HepG2 (cell line): Measurements from ENCODE around the gene FGFR3. TPM values are rescaled to one million over a fixed set of nuclear protein-coding genes. Genes with fewer than 3 reads are reported as not detected.
A peak's percentile ranks its signal among the peaks of the same experiment; 100 is the strongest.

Experiments
- BORCS8-MEF2B ChIP-seq: sonication (generic); formaldehyde crosslinking; IDR thresholded peaks from 2 replicates; pipeline ENCODE4 v1.8.0; 2022; ENCODE audit warnings: mild to moderate bottlenecking, missing genetic modification reagents
- CCAR2 ChIP-seq: fragments of 200-400 bp; formaldehyde crosslinking; optimal IDR thresholded peaks from 2 replicates; pipeline ENCODE3; 2018; ENCODE audit warnings: low read depth, mild to moderate bottlenecking, low read length, moderate library complexity
- ELF3 ChIP-seq: IDR thresholded peaks from 2 replicates; pipeline ENCODE4 v1.6.1; 2016; ENCODE audit warnings: missing genetic modification reagents, missing compliant biosample characterization
- EZH2 ChIP-seq: conservative IDR thresholded peaks from 2 replicates; pipeline ENCODE4 v1.6.1; 2012; ENCODE audit warnings: mild to moderate bottlenecking, low read depth, low read length, moderate library complexity
- FOXC1 ChIP-seq: sonication (generic); formaldehyde crosslinking; IDR thresholded peaks from 2 replicates; pipeline ENCODE4 v1.8.0; 2022; ENCODE audit warnings: mild to moderate bottlenecking, missing genetic modification reagents, borderline replicate concordance
- FOXP1 ChIP-seq, 2 experiments: fragments of 450-650 bp in 1 of 2; IDR thresholded peaks; 2 replicates each; pipeline ENCODE4 v1.6.1; 2017 to 2018; ENCODE audit warnings: antibody characterized with exemption in 1 of 2
- HHEX ChIP-seq: IDR thresholded peaks from 2 replicates; pipeline ENCODE4 v1.6.1; 2016; ENCODE audit warnings: control low read depth
- HNRNPL ChIP-seq: fragments of 200-400 bp; formaldehyde crosslinking; IDR thresholded peaks from 2 replicates; pipeline ENCODE4 v1.6.1; 2017; ENCODE audit warnings: mild to moderate bottlenecking, low read depth, low read length
- KDM2A ChIP-seq: sonication (generic); formaldehyde crosslinking; IDR thresholded peaks from 2 replicates; pipeline ENCODE4 v1.4.0; 2020; ENCODE audit warnings: low read depth, missing genetic modification reagents, borderline replicate concordance
- KIAA2018 ChIP-seq: sonication (generic); formaldehyde crosslinking; IDR thresholded peaks from 2 replicates; pipeline ENCODE4 v1.5.0; 2020; ENCODE audit warnings: mild to moderate bottlenecking, missing genetic modification reagents, borderline replicate concordance
- PATZ1 ChIP-seq: sonication (generic); formaldehyde crosslinking; IDR thresholded peaks from 2 replicates; pipeline ENCODE4 v1.4.0; 2020; ENCODE audit warnings: missing genetic modification reagents
- PRPF4 ChIP-seq: fragments of 200-400 bp; formaldehyde crosslinking; IDR thresholded peaks from 2 replicates; pipeline ENCODE4 v1.6.1; 2016; ENCODE audit warnings: low read length, low read depth; ENCODE audit not compliant: poor library complexity, severe bottlenecking
- RFXANK ChIP-seq: IDR thresholded peaks from 2 replicates; pipeline ENCODE4 v1.6.1; 2016
- SALL2 ChIP-seq: sonication (generic); formaldehyde crosslinking; IDR thresholded peaks from 2 replicates; pipeline ENCODE4 v1.8.1; 2023; ENCODE audit warnings: mild to moderate bottlenecking, missing genetic modification reagents, inconsistent platforms
- ZBTB38 ChIP-seq: sonication (generic); formaldehyde crosslinking; IDR thresholded peaks from 2 replicates; pipeline ENCODE4 v1.5.1; 2020; ENCODE audit warnings: mild to moderate bottlenecking, missing genetic modification reagents
- ZBTB7B ChIP-seq: sonication (generic); formaldehyde crosslinking; IDR thresholded peaks from 2 replicates; pipeline ENCODE4 v1.4.0; 2020; ENCODE audit warnings: missing genetic modification reagents
- ZFX ChIP-seq: sonication (generic); formaldehyde crosslinking; IDR thresholded peaks from 2 replicates; pipeline ENCODE4 v1.4.0; 2020; ENCODE audit warnings: mild to moderate bottlenecking, low read depth, missing genetic modification reagents, moderate library complexity
- ZNF331 ChIP-seq: sonication (generic); formaldehyde crosslinking; IDR thresholded peaks from 2 replicates; pipeline ENCODE4 v1.4.0; 2020; ENCODE audit warnings: missing genetic modification reagents
- ZNF33B ChIP-seq: sonication (generic); formaldehyde crosslinking; IDR thresholded peaks from 2 replicates; pipeline ENCODE4 v1.5.1; 2020; ENCODE audit warnings: mild to moderate bottlenecking, missing genetic modification reagents
- ZNF556 ChIP-seq: sonication (generic); formaldehyde crosslinking; IDR thresholded peaks from 2 replicates; pipeline ENCODE4 v1.4.0; 2020; ENCODE audit warnings: mild to moderate bottlenecking, missing genetic modification reagents, borderline replicate concordance
- ZNF878 ChIP-seq: sonication (generic); formaldehyde crosslinking; IDR thresholded peaks from 2 replicates; pipeline ENCODE4 v1.8.1; 2023; ENCODE audit warnings: mild to moderate bottlenecking, missing genetic modification reagents, moderate library complexity
- polyA plus RNA-seq, 8 experiments: library from polyadenylated mRNA; depleted of rRNA in 3 of 8; stranded (reverse) in 7 of 8; unstranded in 1 of 8; fragments of >200 nt; fragmentation: Illumina TruSeq in 4 of 8; extraction: Trizol in 4 of 8; gene quantifications; 2 replicates each; pipeline versions ENCODE4 v1.2.1 to v1.2.3, GENCODE V29; 2011 to 2016; ENCODE audit warnings: low read depth in 4 of 8, missing spikeins in 1 of 8, mixed read lengths in 1 of 8; ENCODE audit not compliant: insufficient read depth in 1 of 8
- total RNA-seq, 5 experiments: library from RNA; depleted of rRNA; stranded (reverse); fragments of >200 nt; fragmentation: Illumina TruSeq; extraction: Trizol; gene quantifications; 2 replicates each; pipeline ENCODE4 v1.2.3, GENCODE V29; 2016; ENCODE audit warnings: low read depth in 1 of 5

Gene FGFR3
- total and polyA plus RNA-seq, 2 of the 13 experiments (the other 11 are each of a cell fraction or from before 2014, with no cell fraction given) = 103 to 109 TPM

GRCh38 chr4:1786544-1787362 is 6.3 kb upstream of the FGFR3 start (continued):
- TF ChIP-seq FOXC1 (no peak), ZNF33B (CRISPR knock-in tag) (no peak), CCAR2 (no peak), FOXP1 (IDR thresholded peaks at IDR 0.05) (no peak), FOXP1 (CRISPR knock-in tag; IDR thresholded peaks at IDR 0.05) (no peak), BORCS8-MEF2B (CRISPR knock-in tag) (no peak), PATZ1 (peak; percentile 43), HHEX (CRISPR knock-in tag) (no peak), ZFX (no peak), KDM2A (CRISPR knock-in tag) (peak; percentile 47; the same call in 1 of the 2 replicates), KIAA2018 (no peak), RFXANK (CRISPR knock-in tag) (no peak), SALL2 (CRISPR knock-in tag) (no peak), ZNF878 (CRISPR knock-in tag) (no peak), PRPF4 (no peak), ELF3 (CRISPR knock-in tag) (no peak), HNRNPL (peak; percentile 91), ZBTB38 (CRISPR knock-in tag) (no peak), ZBTB7B (CRISPR knock-in tag) (peak; percentile 15; the same call in 1 of the 2 replicates), ZNF331 (CRISPR knock-in tag) (no peak), ZNF556 (CRISPR knock-in tag) (no peak), EZH2 (no peak)
